NOMO-1 treated with dmso at 0.1 percent for 144 hours (cell line): ENCODE measurements around the gene PLXND1.
"Not testable (repeated sequence)": the region's sequence is repeated elsewhere in the genome, so short reads cannot be mapped to it uniquely, and the experiment has no call there.

Experiments used
- DNase-seq: peaks from one replicate; lab custom pipeline; 2025; ENCODE audit not compliant: unreplicated experiment; lab: John Stamatoyannopoulos, UW

Gene PLXND1

GRCh38 chr3:129615751-129616281 lies 9.3 kb upstream of the PLXND1 start:
- DNase-seq = no peak

DNA sequence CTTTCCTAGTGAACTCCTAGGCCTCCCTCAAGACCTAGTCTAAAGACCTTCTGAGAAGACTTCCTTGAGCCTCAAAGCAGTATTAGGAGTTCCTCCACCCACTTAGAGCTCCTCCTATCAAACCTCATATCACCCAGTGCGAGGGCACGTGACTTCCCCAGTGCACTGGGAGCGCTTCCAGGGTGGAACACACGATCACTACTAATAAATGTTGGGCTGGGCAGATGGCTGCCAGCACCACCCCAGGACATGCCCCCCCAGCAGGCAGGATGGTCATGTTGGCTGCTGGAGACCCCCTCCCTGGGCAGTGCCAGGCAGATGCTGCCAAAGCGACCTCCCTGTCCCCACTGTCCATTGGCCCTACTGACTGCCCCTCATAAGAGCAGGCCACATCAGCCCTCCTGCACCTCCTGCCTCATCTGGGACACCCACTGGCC lies 8.5 kb upstream of the PLXND1 start:
- DNase-seq = no peak

GRCh38 chr3:129614435-129614834 lies 8.0 kb upstream of the PLXND1 start:
- no peak for DNase-seq

- DNase-seq = no peak
Measured at GRCh38 chr3:129613367-129613740, 6.9 kb upstream of the PLXND1 start.

DNA sequence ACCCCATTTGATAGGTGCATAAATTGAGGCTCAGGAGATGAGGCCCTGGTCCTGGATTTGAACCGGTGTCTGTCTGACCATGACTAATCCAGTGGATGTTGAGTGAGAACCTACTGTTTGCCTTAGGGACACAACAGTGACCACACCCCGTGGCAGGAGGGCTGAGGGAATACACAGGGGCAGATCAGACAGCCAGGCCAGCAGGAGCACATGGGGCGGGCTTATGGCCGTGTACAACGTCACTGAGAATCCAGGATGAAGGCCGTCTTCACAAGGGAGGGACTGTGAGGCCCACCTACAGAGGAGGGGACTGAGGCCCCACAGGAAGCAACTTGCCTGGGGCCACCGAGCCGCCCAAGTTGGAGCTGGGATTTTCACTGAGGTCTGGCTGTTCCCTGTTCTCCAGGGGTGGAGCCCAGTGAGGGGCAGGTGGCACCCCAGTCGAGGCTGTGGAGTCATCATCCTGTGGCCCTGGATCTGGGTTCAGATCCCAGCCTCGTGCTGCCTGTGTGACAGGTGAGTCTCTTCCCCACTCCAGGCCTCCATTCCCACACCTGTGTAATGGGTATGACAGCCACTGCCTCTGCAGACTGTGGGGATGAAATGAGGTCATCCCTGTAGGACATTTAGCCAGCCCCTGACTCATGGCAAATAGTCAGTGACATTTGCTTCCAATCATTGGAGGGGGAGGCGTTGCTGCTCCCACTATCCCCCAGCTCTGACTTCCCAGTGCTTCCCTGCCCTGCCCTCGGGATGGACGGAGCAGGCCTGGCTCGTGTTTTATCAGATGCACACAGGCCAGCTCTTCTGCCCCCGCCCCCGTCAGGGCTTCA lies 6.3 kb upstream of the PLXND1 start:
- no peak for DNase-seq

DNA sequence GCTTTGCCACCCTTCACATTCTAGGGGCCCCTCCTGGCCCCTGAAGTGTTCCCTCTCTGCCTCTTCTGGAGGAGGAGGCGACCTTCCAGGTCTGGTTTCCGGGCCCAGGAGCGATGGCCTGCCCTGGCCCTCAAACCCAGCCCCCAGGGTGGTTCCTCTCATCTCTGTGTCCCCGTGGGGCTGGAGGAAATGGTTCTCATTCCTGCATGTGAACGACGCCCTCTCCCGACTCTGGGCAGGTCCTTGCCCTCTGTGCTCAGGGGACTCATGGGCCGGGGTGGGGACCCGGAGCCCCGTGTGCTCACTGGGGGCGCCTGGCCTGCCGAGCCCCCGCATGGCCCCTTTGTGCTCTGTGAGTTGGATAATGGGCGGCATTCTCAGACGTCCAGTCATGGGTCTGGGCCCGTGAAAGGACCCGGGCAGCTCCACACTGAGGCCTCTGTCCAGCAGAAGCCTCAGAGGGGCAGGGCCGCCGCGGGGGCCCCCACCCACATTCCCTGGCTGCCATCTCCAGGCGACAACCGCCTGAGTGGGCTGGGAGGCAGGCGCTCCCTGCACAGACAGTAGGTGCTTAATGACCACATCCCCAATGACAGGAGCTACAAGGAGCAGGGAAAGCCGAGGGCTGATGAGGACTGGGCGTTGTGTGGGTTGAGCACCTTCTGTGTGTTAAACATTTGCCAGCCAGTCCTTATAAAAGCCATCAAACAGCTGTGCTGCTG lies 5.5 kb upstream of the PLXND1 start:
- no peak for DNase-seq

DNA sequence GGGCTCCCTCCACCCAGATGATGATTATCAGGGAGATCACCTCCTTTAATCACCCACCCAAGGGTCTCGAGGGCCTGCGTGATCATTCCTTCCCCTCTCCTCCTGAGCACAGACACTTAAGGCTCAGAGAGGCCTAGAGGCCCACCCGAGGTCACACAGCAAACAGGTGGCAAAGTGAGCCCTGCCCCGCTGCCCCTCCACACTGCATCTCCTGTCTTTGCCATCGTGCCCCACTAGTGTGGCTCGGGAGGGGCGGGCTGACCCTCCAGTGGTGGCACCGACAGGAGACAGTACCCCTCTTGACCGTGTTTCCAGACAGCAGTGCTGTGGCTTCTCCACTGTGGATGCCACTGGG lies 4.9 kb upstream of the PLXND1 start:
- no peak for DNase-seq

DNA sequence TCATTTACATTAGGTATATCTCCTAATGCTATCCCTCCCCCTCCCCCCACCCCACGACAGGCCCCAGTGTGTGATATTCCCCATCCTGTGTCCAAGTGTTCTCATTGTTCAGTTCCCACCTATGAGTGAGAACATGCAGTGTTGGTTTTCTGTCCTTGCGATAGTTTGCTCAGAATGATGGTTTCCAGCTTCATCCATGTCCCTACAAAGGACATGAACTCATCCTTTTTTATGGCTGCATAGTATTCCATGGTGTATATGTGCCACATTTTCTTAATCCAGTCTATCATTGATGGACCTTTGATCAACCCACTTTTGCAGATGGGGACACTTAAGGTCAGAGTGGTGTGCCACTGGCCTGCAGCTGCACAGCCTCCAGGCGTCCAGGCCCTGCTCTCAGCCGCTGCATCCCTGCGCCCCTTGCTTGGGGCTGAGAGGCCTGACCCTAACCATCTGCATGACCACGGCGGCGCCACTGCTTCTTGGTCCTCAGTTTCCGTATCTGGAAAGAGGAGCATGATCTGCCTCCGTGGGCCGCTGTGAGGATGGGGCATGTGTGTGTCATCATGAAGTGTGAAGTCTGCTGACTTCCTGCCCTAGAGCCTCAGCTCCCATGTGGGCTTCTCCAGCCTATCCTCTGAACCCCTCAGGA lies 4.4 kb upstream of the PLXND1 start:
- not testable (repeated sequence) for DNase-seq

DNA sequence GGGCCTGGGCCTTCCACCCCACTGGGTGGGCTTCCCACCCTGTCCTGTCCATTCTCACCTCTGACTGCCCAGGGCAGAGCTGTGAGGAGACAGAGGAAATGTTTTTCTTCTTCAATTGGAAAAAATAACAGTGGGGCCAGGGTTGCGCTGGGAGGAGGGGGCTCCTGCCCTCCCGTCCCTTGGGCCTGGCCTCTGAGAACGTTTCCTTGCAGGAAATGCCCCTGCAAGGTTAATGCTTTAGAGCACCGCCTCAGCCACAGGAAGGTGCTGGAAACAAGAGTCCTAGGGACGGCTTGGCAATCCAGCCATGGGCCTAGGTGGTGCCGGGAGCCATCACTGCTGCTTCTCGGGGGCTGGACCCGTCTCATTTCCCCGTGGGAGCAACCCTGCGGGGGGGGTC lies 3.8 kb upstream of the PLXND1 start:
- no peak for DNase-seq

GRCh38 chr3:129609591-129610182 lies 3.2 kb upstream of the PLXND1 start:
- DNase-seq = no peak

DNA sequence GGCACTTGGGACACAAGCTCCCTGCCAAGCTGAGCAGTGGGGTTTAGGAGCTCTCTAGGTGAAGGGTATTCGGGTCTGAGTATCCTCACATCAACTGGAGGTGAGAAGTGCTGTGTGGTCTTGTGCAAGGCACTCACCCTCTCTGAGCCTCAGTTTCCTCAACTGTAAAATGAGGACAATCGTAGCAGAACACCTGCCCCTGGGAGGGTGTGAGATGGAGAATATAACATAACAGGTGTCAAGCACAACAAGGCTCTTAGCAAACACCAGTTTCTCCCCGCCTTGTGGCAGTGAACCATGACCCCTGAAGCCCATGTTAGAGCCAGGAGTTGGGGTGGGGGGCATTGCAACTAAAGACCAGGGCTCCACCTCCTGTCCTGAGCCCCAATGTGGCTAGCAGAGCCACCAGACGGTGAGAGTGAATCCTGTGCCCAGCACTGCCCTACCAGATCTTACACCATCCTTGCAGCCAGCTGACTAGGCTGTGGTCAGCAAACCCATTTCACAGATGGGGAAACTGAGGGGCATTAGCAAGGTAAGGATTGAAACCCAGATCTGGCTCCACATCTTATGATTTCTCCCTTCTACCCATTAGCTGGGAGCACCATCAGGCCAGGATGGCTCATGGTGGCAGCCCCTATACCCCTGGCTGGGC lies 2.6 kb upstream of the PLXND1 start:
- DNase-seq = no peak

GRCh38 chr3:129608087-129608935 lies 1.8 kb upstream of the PLXND1 start:
- DNase-seq = no peak

DNA sequence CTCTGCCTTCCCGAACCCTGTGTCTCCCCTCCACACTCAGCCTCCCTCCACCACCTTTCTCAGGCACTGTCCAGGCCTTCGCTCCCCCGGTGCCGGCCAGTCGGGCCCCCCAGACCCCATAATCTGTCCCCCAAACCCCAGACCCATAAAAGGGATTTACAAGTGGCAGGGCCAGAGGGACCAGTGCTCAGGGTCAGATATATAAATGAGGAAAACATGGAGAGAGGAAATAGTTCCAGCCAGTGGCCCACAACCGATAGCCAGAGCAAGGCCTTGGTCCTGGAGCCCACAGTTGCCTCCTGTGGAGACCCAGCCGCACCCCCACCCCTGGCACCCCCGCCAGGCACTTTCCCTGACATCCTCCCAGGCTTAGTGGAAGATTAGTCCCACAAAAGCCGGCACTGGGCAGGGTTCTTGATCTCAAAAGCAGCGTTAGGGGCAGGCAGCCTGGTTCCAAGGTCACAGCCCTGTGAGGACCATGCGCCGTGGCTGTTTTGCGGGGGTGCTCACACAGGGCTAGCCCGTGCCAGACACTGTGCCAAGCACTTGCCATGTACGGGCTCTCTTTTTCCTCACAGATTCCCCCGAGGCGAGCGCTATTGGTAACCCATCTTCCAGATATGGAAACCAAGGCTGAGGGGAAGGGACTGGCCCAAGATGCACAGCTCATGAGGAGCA lies 1.1 kb upstream of the PLXND1 start:
- DNase-seq = no peak

GRCh38 chr3:129605922-129606635 lies 397 bp downstream of the PLXND1 start:
- no peak for DNase-seq

DNA sequence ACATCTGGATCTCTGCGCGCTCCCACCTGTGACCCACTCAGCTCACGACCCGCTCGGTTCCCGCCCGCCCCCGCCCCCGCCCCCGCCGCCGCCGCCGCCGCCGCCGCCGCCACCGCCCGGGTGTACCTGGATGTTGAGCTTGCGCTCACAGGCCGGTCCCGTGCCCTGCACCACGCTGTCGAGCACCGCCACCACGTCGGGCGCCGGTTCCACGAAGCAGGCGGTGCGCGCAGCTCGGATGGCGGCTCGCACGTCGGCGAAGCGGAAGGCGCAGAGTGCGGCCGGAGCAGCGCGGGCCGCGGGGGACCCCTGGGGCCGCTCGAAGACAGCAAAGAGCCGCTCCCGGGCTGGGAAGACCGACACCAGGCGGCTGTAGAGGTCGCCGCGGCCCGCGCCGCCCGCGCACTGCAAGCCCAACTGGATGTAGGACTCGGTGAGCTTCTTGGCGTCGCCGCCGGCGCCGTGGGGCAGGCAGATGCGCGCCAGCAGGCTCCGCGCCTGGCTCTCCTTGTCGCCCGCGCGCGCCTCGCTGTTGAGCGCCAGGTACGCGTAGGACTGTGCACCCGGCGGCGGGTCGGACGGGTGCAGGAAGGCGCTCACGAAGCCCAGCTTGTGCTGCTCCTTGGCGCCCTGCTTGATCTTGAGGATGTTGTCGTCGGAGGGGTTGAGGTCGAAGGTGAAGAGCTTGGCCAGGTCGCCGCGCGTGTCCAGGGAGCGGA lies 1.1 kb downstream of the PLXND1 start:
- DNase-seq = peak; percentile 53

GRCh38 chr3:129604767-129605166 lies 1.7 kb downstream of the PLXND1 start:
- no peak for DNase-seq

GRCh38 chr3:129603991-129604749 lies 2.3 kb downstream of the PLXND1 start:
- DNase-seq = no peak
